Middle frontal gyrus (tissue), 1 donor: ENCODE data around the gene CAMSAP1.
"Not testable (repeated sequence)": the region's sequence is repeated elsewhere in the genome, so short reads cannot be mapped to it uniquely, and the experiment has no call there.

ENCODE experiments used
- DNase-seq: peaks from one replicate; pipeline ENCODE4 v3.0.0-alpha.2; 2015; ENCODE audit warnings: low spot score; ENCODE audit errors: extremely low spot score

Gene CAMSAP1

DNA sequence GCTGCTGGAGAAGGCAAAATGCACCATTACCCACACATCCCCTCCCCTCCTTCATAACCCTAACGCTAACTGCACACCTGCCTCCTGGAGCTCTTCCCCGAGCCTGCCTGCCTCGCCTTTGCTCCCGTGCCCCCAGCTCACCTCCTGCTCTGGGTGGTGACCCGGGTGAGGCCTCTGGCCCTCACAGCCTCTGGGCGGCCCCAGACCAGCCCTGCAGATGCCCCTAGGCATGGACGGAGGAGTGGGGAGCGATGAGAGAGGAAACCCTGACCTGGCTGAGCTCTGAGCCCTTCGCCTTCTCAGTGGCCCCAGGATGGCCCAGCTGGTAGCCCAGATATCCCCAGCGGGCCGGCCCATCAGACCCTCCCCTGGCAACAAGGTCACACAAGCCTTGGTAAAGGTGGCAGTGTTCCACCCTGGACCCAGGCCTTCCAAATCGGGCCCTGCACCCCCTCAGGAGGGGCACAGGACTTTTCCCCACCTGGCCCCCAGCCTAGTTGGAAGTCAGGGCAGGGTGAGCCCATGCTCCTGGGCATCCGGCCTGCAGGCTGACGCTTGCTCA, 14.5 kb upstream of the CAMSAP1 start:
- no peak for DNase-seq

DNA sequence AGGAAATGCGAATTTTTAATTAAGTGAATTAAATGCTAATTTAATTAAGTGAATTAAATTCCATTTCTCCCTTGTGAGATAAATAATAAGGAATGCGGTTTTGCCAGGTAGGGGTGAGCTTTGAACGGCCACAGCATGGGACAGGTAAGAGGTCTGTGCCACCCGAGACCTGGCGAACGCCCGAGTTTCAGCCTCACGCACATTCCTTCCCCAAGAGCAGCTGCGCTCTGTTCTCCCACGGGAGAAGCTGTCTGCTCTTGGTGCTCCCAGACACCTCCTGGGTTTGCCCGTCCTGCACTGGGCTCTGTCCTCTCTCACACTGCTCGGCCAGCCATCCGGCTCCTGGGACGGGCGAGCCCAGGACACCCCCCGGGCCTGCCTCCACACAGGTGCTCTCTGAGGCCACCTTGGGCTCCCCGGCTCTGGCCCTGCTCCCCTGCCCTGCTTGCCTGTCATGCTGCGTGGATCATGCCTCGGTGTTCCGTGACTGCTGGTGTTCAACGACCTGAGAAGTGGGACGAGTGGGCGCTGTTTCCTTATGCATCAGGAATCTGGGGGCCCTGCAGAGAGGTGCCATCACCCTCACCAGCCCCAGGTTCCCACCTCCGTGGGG, 13.7 kb upstream of the CAMSAP1 start:
- no peak for DNase-seq

DNA sequence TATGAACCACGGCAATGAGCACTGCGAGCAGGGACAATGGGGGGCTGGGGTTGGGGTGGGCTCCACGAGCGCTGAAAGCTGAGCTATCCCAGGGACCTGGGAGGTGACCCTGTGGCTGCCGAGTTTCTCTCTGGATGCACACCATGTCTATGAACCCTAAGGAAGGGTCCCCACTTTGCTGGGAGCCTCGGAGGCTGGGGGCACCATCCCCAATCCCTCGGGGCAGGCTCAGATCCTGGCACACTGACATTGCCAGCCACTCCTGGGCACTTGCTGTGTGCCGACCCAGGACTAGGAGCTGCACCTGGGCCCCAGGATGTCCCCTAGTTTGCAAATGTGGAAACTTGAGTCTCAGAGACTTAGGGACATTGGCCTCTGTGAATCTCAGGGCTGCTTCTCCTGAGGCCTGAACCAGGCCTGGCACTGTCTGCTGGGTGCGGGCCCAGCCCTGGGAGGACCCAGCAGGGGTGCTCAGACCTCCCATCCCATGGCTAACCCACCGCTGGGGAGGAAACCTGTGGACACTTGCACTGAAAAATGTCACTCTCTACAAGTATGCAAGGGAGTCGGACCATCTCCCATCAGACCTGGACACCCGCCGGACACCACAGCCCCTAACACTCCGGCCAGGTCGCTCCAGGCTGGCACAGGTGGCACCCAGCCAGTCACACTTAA, 13.0 kb upstream of the CAMSAP1 start:
- no peak for DNase-seq

- no peak for DNase-seq
Observed at GRCh38 chr9:135919318-135919890, 12.1 kb upstream of the CAMSAP1 start.

DNA sequence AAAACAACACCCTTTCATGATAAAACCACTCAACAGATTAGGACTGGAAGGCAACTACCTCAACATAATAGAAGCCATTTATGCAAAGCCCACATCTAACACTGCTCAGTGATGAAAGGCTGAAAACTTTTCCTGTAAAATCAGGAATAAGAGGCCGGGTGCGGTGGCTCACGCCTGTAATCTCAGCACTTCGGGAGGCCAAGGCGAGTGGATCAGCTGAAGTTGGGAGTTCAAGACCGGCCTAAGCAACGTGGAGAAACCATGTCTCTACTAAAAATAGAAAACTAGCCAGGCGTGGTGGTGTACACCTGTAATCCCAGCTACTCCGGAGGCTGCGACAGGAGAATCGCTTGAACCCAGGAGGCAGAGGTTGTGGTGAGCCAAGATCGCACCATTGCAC, 8.9 kb upstream of the CAMSAP1 start:
- not testable (repeated sequence) for DNase-seq

DNA sequence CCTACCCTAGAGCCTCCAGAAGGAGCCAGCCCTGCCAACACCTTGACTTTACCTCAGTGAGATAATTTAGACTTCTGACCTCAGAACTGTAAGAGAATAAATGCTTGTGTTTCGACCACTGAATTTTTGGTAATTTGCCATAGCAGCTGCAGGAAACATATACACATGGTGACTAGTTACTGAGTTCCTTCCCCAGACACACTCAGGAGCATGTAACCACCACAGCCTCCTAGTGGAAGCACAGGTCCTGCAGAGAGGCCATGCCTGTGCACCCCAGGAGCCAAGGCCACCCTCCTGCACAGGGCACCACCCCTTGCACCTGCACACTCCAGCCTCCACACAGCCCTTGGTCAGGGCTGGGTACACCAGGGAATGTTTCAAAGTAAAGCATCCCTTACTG, 7.6 kb upstream of the CAMSAP1 start:
- DNase-seq: no peak

GRCh38 chr9:135911233-135911632, 3.9 kb upstream of the CAMSAP1 start:
- not testable (repeated sequence) for DNase-seq

GRCh38 chr9:135910757-135911156, 3.4 kb upstream of the CAMSAP1 start:
- DNase-seq: no peak

DNA sequence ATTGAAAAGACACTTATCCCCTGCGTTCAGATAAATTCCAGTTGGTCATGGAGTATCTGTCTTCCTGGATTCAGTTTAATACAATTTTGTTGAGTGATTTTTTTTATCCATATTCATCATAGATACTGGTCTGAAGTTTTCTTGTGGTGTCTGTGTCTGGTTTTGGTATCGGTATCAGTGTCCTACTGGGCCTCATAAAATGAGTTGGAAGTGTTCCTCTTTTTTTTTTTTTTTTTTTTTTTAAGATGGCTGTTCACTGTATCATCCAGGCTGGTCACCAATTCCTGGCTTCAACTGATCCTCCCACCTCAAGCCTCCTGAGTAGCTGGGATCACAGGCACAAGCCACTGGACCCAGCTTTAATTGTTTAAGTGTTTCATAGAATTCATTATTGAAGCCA, 2.9 kb upstream of the CAMSAP1 start:
- no peak for DNase-seq

- no peak for DNase-seq
Observed at GRCh38 chr9:135909371-135909770, 2.0 kb upstream of the CAMSAP1 start.

DNA sequence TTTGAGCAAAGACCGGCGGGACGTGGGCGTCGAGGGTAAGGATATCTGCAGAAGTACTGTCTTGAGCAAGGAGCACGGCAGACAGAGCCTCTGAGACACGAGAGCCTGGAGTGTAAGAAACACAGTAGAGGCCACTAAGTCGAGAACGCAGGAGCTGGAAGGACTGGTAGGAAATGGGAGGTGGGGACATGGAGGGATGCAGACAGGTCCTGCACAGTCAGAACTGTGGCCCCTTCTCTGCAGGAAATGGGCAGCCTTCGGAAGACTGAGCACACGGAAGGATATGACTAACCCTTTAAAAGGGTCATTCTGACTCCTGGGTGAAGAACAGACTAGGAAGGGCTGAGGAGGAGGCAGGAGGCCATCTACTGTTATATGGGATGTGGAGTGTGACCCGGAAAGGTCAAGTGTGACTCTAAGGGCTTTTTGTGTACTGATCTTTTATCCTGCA, 1.4 kb upstream of the CAMSAP1 start:
- no peak for DNase-seq

GRCh38 chr9:135908093-135908753, 877 bp upstream of the CAMSAP1 start:
- no peak for DNase-seq

DNA sequence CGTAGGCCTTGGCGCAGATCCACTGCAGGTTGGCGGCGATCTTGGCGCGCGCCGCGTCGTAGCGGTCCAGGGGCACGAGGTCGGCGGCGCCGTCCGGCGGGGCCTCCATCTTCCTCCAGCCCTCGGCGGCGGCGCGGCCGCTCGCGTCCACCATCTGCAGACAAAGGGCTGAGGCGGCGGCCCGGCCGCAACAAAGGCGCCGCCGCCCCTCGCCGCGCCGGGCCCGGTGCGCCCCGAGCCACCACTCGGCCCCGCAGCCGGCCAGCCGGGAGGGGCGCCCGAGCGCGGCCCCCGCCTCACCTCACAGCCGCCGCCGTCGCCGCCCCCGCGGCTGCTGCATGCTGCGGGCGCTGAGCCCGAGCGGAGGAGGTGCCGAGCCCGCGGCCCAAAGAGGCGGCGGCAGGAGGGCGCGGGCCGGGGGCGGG, 328 bp downstream of the CAMSAP1 start:
- no peak for DNase-seq

GRCh38 chr9:135906291-135907005, 898 bp downstream of the CAMSAP1 start:
- DNase-seq: no peak

GRCh38 chr9:135905380-135906258, 1.7 kb downstream of the CAMSAP1 start:
- no peak for DNase-seq

GRCh38 chr9:135903786-135904520, 3.4 kb downstream of the CAMSAP1 start:
- no peak for DNase-seq

GRCh38 chr9:135903358-135903656, 4.0 kb downstream of the CAMSAP1 start:
- DNase-seq: no peak

DNA sequence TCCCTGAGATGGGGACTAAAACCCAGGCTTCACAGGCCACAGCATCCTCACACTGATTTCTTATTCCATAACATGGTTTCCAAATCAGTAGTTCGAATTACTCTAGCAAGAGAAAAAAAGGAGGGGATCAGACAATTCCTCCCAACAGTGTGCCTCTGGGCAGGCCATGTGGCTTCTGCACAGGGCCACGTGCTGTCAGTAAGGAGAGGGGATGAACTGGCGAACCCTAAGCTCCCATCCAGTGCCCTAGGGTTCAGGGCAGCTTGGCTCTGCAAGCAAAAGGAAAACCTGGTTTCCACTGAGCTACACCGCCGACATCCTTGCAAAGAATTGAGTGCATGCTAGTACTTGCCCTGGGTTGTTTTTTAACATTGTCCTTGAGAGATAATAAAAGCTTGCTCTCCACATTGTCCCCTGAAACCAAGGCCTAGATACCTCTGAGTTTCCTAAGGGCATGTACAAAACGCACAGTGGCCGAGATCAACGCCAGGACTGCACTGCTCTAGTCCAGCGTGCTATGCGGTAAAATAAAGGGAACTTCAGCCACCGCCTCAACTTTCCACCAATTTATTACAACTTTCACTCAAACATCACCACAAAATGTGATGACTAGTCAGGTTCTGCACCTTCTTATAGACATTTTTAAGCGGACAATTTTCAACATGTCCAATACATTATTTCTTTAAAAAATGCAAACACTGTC, 4.5 kb downstream of the CAMSAP1 start:
- no peak for DNase-seq

GRCh38 chr9:135901826-135902225, 5.5 kb downstream of the CAMSAP1 start:
- no peak for DNase-seq
